Suprapubic skin (tissue), 4 donors: ENCODE data around the gene ANXA2.

Source experiments
- POLR2A ChIP-seq, 2 donors: fragments of 450-650 bp; IDR thresholded peaks; one replicate each; pipeline ENCODE4 v1.6.1; 2017; ENCODE audit warnings: antibody characterized with exemption in 2 of 2, mild to moderate bottlenecking in 2 of 2, moderate library complexity in 2 of 2
- POLR2AphosphoS5 ChIP-seq, 3 donors: sonication (generic); formaldehyde crosslinking; IDR thresholded peaks; one replicate each; pipeline ENCODE4 v1.6.1; 2017; ENCODE audit warnings: antibody characterized with exemption in 3 of 3

- TF ChIP-seq POLR2A (IDR thresholded peaks at IDR 0.05) (no peak), POLR2AphosphoS5 (IDR thresholded peaks at IDR 0.05) (no peak)
Observed at GRCh38 chr15:60328852-60329443, 68.8 kb downstream of the ANXA2 start.
